ENCODE data around the gene TRMT112. TPM values are rescaled to one million over a fixed set of nuclear protein-coding genes. Genes with fewer than 3 reads are reported as not detected.

TRMT112 gene
- total RNA-seq, 3 donors from 2014 or later: 48.5 to 122 (median 63.5) TPM

DNA sequence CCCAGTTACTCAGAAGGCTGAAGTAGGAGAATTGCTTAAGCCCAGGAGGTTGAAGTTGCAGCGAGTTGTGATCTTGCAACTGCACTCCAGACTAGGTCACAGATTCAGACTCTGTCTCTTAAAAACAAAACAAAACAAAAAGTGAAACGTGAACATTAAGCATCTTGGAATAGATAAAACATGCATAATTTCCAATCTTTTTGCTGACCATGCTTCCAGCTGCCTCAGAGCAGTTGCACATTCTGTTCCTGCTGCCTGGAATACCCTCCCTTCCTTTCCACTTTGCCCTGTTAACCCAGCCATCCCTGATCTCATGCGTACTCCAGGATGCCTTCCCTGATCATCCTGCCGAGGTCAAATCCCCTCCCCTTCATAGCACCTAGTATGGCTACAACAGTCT lies 21.9 kb upstream of the TRMT112 start:
- DNase-seq (no peak), ATAC-seq (no peak)
- no peak overlapping the region for H3K4me3 ChIP-seq
- TF ChIP-seq, protein P1, sequence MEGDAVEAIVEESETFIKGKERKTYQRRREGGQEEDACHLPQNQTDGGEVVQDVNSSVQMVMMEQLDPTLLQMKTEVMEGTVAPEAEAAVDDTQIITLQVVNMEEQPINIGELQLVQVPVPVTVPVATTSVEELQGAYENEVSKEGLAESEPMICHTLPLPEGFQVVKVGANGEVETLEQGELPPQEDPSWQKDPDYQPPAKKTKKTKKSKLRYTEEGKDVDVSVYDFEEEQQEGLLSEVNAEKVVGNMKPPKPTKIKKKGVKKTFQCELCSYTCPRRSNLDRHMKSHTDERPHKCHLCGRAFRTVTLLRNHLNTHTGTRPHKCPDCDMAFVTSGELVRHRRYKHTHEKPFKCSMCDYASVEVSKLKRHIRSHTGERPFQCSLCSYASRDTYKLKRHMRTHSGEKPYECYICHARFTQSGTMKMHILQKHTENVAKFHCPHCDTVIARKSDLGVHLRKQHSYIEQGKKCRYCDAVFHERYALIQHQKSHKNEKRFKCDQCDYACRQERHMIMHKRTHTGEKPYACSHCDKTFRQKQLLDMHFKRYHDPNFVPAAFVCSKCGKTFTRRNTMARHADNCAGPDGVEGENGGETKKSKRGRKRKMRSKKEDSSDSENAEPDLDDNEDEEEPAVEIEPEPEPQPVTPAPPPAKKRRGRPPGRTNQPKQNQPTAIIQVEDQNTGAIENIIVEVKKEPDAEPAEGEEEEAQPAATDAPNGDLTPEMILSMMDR (IDR thresholded peaks at IDR 0.05): no peak
- H3K4me1 ChIP-seq (ENCODE audit: low read depth): peaks cover 12% of the 10 kb centered on the region
- no peaks in the 10 kb centered on the region for H3K36me3 ChIP-seq (ENCODE audit: low read depth)
- H3K9me3 ChIP-seq: no peaks in the 10 kb centered on the region
- intact Hi-C loops (cut with DNase I, micrococcal nuclease): no loop called here

DNA sequence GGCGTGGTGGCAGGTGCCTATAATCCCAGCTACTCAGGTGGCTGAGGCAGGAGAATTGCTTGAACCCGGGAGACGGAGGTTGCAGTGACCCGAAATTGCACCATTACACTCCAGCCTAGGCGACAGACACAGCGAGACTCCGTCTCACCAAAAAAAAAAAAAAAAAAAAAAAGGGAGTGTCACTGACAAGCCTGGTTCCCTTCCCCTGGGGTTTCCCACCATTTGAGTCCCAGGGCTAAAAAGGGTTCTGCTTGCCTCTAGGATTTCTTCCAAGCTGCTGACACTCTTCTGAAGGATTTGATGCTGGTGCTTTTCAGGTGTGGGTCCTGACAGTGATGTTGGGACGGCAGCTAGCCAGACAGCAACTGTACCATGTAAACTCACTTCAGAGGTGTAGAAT lies 21.4 kb upstream of the TRMT112 start:
- ATAC-seq: no peak
- H3K4me3 ChIP-seq: no peak overlapping the region
- peaks cover 12% of the 10 kb centered on the region for H3K4me1 ChIP-seq (ENCODE audit: low read depth)
- intact Hi-C loops (cut with DNase I, micrococcal nuclease): no loop called here
- DNase-seq: no peak
- H3K9me3 ChIP-seq: no peaks in the 10 kb centered on the region
- TF ChIP-seq, protein P1 (IDR thresholded peaks at IDR 0.05): no peak
- no peaks in the 10 kb centered on the region for H3K36me3 ChIP-seq (ENCODE audit: low read depth)

DNA sequence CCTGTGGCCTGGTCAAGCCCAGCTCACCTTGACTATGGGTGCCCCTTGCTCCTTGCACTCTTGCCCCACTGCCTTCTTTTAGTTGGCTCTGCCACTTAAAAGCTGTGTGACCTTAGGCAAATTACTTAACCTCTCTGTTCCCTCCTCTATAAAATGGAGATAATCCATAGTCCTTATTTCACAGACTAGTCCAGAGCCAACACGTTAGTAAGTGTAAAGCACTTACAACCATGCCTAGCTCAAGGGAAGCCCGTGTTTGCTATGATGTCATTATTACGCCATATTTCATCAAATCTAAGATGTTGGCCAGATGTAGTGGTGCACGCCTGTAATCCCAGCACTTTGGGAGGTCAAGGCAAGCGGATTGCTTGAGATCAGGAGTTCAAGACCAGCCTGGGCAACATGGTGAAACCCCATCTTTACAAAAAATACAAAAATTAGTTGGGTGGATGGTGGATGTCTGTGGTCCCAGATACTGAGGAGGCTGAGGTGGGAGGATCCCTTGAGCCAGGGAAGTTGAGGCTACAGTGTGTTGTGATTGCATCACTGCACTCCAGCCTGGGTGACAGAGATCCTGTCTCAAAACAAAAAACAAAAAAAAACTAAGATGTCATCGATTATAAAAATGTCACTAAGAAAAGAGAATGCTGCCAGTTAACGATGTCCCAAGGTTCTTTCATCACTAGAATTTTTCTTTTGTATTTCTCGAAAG lies 20.3 kb upstream of the TRMT112 start:
- intact Hi-C loops (cut with DNase I, micrococcal nuclease): no loop called here
- ATAC-seq: no peak
- Histone ChIP-seq H3K4me3 (no peak overlapping the region), H3K36me3 (ENCODE audit: low read depth) (no peaks in the 10 kb centered on the region), H3K9me3 (no peaks in the 10 kb centered on the region), H3K4me1 (ENCODE audit: low read depth) (peaks cover 7% of the 10 kb centered on the region)
- no peak for DNase-seq
- TF ChIP-seq, protein P1 (IDR thresholded peaks at IDR 0.05): no peak

DNA sequence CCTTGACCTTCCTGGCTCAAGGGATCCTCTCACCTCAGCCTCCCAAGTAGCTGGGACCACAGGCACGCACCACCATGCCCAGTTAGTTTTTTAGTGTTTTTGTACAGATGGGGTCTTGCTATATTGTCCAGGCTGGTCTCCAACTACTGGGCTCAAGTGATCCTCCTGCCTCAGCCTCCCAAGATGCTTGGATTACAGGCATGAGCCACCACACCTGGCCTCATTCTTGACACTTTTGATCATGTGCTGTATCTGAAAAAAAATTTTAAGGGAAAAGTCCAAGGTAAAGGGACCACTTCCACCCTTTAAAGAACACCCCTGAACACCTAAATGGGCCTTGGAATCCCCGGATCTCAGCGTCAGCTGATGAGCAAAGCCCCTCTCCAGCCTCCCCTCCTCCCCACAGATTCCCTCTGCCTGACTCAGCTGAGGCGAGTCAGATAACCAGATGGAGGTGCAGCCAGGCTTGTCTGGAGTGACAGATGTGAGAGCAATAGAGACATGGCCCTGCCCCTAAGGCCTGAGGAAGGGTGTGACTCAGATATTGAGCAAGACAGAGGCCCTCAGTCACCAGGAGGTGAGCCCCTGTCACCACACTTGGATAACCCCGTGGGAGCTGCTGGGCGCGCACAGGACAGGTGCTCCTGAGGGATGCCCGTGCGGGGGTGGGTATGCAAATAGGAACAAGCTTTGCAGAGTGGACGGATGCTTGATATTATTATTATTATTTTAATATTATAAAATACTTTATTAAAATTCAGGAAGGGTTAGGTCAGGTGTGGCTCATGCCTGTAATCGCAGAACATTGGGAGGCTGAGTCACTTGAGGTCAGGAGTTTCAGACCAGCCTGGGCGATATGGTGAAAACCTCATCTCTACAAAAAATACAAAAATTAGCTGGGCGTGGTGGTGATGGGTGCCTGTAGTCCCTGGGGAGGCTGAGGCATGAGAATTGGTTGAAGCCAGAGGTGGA lies 17.7 kb upstream of the TRMT112 start:
- H3K9me3 ChIP-seq: no peaks in the 10 kb centered on the region
- peak; percentile 61 to 86 (median 70) for DNase-seq
- TF ChIP-seq, protein P1 (IDR thresholded peaks at IDR 0.05): no peak
- no peaks in the 10 kb centered on the region for H3K36me3 ChIP-seq (ENCODE audit: low read depth)
- ATAC-seq: peak; percentile 81
- no peak overlapping the region for H3K4me3 ChIP-seq
- intact Hi-C loops (cut with DNase I, micrococcal nuclease): no loop called here
- H3K4me1 ChIP-seq (ENCODE audit: low read depth): peaks cover 17% of the 10 kb centered on the region

DNA sequence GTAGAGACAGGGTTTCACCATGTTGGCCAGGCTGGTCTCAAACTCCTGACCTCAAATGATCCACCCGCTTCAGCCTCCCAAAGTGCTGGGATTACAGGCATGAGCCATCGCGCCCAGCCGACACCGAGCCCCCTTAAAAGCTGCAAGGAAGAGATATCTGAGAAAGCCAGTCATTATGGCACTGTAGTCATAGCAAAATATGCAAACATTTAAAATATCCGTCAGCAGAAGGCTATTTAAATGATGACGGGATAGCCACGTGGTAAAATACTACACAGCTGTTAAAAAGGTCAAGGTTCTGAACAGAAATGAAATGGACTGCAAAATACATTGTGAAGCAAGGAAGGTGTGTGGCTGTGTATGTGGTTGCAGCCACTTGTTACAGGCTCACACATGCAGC lies 16.2 kb upstream of the TRMT112 start:
- ATAC-seq: no peak
- no peak for DNase-seq
- TF ChIP-seq, protein P1 (IDR thresholded peaks at IDR 0.05): no peak
- H3K9me3 ChIP-seq: no peaks in the 10 kb centered on the region
- intact Hi-C loops (cut with DNase I, micrococcal nuclease): no loop called here
- H3K4me3 ChIP-seq: no peak overlapping the region
- peaks cover 29% of the 10 kb centered on the region for H3K4me1 ChIP-seq (ENCODE audit: low read depth)
- H3K36me3 ChIP-seq (ENCODE audit: low read depth): no peaks in the 10 kb centered on the region

All from mucosa of descending colon (tissue), 3 donors.